Endothelial cell of umbilical vein (primary cell): ENCODE measurements around the gene SPIB. TPM values are rescaled to one million over a fixed set of nuclear protein-coding genes. Genes with fewer than 3 reads are reported as not detected.
A peak's percentile ranks its signal among the peaks of the same experiment; 100 is the strongest.

ENCODE experiments used
- BruUV-seq: library from RNA; stranded (reverse); fragments of 400-500 nt; replicated peaks from 2 replicates; lab custom pipeline; 2021; lab: Mats Ljungman, UMichigan
- CTCF ChIA-PET: fragments of 300-600, 350-600 bp; sonication (Branson Sonifier 250); formaldehyde crosslinking; loops from one replicate; lab custom pipeline; 2021; ENCODE audit warnings: antibody characterized with exemption, inconsistent platforms; lab: Charles Lee
- POLR2A ChIA-PET: fragments of 300-600, 350-600 bp; sonication (Branson Sonifier 250); formaldehyde crosslinking; loops from one replicate; lab custom pipeline; 2021; ENCODE audit warnings: antibody characterized with exemption, inconsistent platforms; lab: Charles Lee
- DNase-seq: peaks from one replicate; pipeline ENCODE4 v3.0.0-alpha.2; 2011; ENCODE audit warnings: low read depth, low spot score
- FAIRE-seq: peaks from 2 replicates; lab custom pipeline; 2011; peaks lifted over from hg19 to GRCh38; lab: Jason Lieb, UNC
- H2AFZ ChIP-seq: 2 replicates; pipeline ENCODE4 v1.6.0; 2012; ENCODE audit warnings: low read depth, low read length, control low read depth, inconsistent platforms
- H3K27ac ChIP-seq: 2 replicates; pipeline ENCODE4 v1.5.1; 2011; ENCODE audit warnings: low read depth, mild to moderate bottlenecking, control low read depth, low read length, moderate library complexity; ENCODE audit not compliant: insufficient read depth
- H3K27me3 ChIP-seq, 2 experiments: 2 replicates each; pipeline versions ENCODE4 v1.6.0 to v1.6.1; 2011; ENCODE audit warnings: low read length in 2 of 2, mixed read lengths in 1 of 2; ENCODE audit not compliant: control insufficient read depth in 2 of 2, insufficient read depth in 2 of 2
- H3K36me3 ChIP-seq, 2 experiments: 2 replicates in 1 of 2; 3 replicates in 1 of 2; pipeline ENCODE4 v1.5.1; 2011; ENCODE audit warnings: low read length in 2 of 2, mild to moderate bottlenecking in 1 of 2, moderate library complexity in 1 of 2; ENCODE audit not compliant: control insufficient read depth in 2 of 2, insufficient read depth in 2 of 2; ENCODE audit errors: extremely low read depth in 1 of 2
- H3K4me1 ChIP-seq: 3 replicates; pipeline ENCODE4 v1.5.1; 2011; ENCODE audit warnings: mild to moderate bottlenecking, low read length; ENCODE audit not compliant: control insufficient read depth, insufficient read depth; ENCODE audit errors: extremely low read depth
- H3K4me2 ChIP-seq: 2 replicates; pipeline ENCODE4 v1.6.1; 2011; ENCODE audit warnings: low read length, control low read depth, mixed read lengths; ENCODE audit not compliant: insufficient read depth
- H3K4me3 ChIP-seq, 3 experiments: fragments of 200-600 bp in 1 of 3; sonication (generic), shearing (Covaris generic) in 1 of 3; replicated peaks in 1 of 3; 2 replicates each; pipeline ENCODE4 v1.5.1; 2011 to 2016; ENCODE audit warnings: control low read depth in 3 of 3, low read length in 3 of 3, mild to moderate bottlenecking in 2 of 3, inconsistent platforms in 1 of 3, low read depth in 1 of 3, moderate library complexity in 1 of 3; ENCODE audit not compliant: insufficient read depth in 1 of 3
- H3K79me2 ChIP-seq: 2 replicates; pipeline ENCODE4 v1.6.0; 2012; ENCODE audit warnings: low read length, inconsistent platforms; ENCODE audit not compliant: control insufficient read depth, insufficient read depth
- H3K9ac ChIP-seq: replicated peaks from 2 replicates; pipeline ENCODE3; 2011; ENCODE audit warnings: low read length, control low read depth; ENCODE audit not compliant: insufficient read depth; ENCODE audit errors: extremely low read depth
- H3K9me1 ChIP-seq: replicated peaks from 3 replicates; pipeline ENCODE4 v1.6.0; 2011; ENCODE audit warnings: mild to moderate bottlenecking, low read length; ENCODE audit not compliant: control insufficient read depth, insufficient read depth; ENCODE audit errors: extremely low read depth
- H3K9me3 ChIP-seq: replicated peaks from 2 replicates; pipeline ENCODE4 v1.5.1; 2012; ENCODE audit warnings: low read length, inconsistent platforms; ENCODE audit not compliant: control insufficient read depth, insufficient read depth
- H4K20me1 ChIP-seq: replicated peaks from 2 replicates; pipeline ENCODE3; 2011; ENCODE audit warnings: mild to moderate bottlenecking, low read length; ENCODE audit not compliant: control insufficient read depth, insufficient read depth; ENCODE audit errors: extremely low read depth
- EZH2 ChIP-seq: IDR thresholded peaks from 2 replicates; pipeline ENCODE4 v1.6.1; 2012; ENCODE audit warnings: borderline replicate concordance, low read depth, mild to moderate bottlenecking, moderate library complexity, low read length, inconsistent platforms; ENCODE audit not compliant: severe bottlenecking
- FOS ChIP-seq: IDR thresholded peaks from 2 replicates; pipeline ENCODE4 v1.6.1; 2011; ENCODE audit warnings: mild to moderate bottlenecking, low read length, moderate library complexity, borderline replicate concordance; ENCODE audit not compliant: insufficient read depth
- GATA2 ChIP-seq: IDR thresholded peaks from 2 replicates; pipeline ENCODE4 v1.7.0; 2011; ENCODE audit warnings: low read depth, mild to moderate bottlenecking, moderate library complexity, mixed read lengths, low read length; ENCODE audit not compliant: insufficient read length, insufficient read depth
- JUN ChIP-seq: IDR thresholded peaks from 2 replicates; pipeline ENCODE4 v1.6.1; 2011; ENCODE audit warnings: borderline replicate concordance, low read depth; ENCODE audit not compliant: insufficient read length, insufficient read depth
- MYC ChIP-seq: IDR thresholded peaks from one replicate; pipeline ENCODE4 v1.6.1; 2011; ENCODE audit warnings: mild to moderate bottlenecking, low read depth, low read length
- POLR2A ChIP-seq: IDR thresholded peaks from 2 replicates; pipeline ENCODE4 v1.6.1; 2012; ENCODE audit warnings: low read depth, mild to moderate bottlenecking, control low read depth, low read length
- POLR2AphosphoS5 ChIP-seq: IDR thresholded peaks from 2 replicates; pipeline ENCODE4 v1.6.1; 2012; ENCODE audit warnings: low read depth, mild to moderate bottlenecking, control low read depth, low read length, moderate library complexity; ENCODE audit not compliant: insufficient read depth
- dilution Hi-C: fragments of 300-500 bp; cut with MboI; formaldehyde crosslinking; loops from one replicate; pipeline ENCODE4 v1.15.0; 2019; ENCODE audit warnings: low sequenced_read_pairs; ENCODE audit not compliant: extremely low pct_ligation_motif_present
- intact Hi-C: fragments of 100-400 bp; cut with micrococcal nuclease; formaldehyde crosslinking; loops from one replicate; pipeline ENCODE4 v1.10.0; 2022
- polyA plus RNA-seq, 4 experiments: library from polyadenylated mRNA; depleted of rRNA in 3 of 4; stranded (reverse) in 3 of 4; unstranded in 1 of 4; fragments of >200 nt; gene quantifications; 2 replicates each; pipeline versions ENCODE4 v1.2.1 to v1.2.3, GENCODE V29; 2011 to 2012; ENCODE audit warnings: missing spikeins in 1 of 4
- total RNA-seq: library from RNA; stranded (reverse); gene quantifications from 2 replicates; pipeline ENCODE4 v1.2.3, GENCODE V29; 2021
- TF ChIP-seq, protein P1 (sequence below): IDR thresholded peaks from 2 replicates; pipeline ENCODE4 v1.6.1; 2011; ENCODE audit not compliant: insufficient read depth, insufficient read length
- TF ChIP-seq, protein P2 (sequence below), 2 donors: IDR thresholded peaks; 1 replicate in 1 of 2; 2 replicates in 1 of 2; pipeline ENCODE4 v1.5.1; 2011; ENCODE audit warnings: low read length in 2 of 2, mild to moderate bottlenecking in 2 of 2, moderate library complexity in 2 of 2, control low read depth in 1 of 2, inconsistent platforms in 1 of 2, low read depth in 1 of 2; ENCODE audit not compliant: insufficient read depth in 1 of 2; ENCODE audit errors: extremely low read depth in 1 of 2

SPIB gene
- total and polyA plus RNA-seq, 2 donors (not counting 3 experiments of a cell fraction or from before 2014, with no cell fraction given): not detected

DNA sequence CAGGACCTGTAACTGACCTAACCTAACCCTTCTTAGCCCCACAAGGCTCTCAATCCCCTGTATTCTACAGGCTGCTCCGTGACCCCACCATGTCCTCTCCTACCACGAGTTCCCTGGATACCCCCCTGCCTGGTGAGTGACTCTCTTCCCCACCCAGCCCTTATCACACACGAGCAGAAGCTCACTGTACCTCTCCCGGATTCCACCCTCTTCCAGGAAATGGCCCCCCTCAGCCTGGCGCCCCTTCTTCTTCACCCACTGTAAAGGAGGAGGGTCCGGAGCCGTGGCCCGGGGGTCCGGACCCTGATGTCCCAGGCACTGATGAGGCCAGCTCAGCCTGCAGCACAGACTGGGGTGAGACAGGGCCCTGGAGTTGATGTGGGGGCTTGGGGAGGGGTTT lies 41.2 kb upstream of the SPIB start:
- FAIRE-seq (no peak), DNase-seq (no peak)
- TF ChIP-seq POLR2A (no peak), GATA2 (no peak), EZH2 (no peak), FOS (no peak), MYC (no peak), JUN (no peak), POLR2AphosphoS5 (no peak)
- TF ChIP-seq, protein P1, sequence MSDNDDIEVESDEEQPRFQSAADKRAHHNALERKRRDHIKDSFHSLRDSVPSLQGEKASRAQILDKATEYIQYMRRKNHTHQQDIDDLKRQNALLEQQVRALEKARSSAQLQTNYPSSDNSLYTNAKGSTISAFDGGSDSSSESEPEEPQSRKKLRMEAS: no peak
- TF ChIP-seq, protein P2, sequence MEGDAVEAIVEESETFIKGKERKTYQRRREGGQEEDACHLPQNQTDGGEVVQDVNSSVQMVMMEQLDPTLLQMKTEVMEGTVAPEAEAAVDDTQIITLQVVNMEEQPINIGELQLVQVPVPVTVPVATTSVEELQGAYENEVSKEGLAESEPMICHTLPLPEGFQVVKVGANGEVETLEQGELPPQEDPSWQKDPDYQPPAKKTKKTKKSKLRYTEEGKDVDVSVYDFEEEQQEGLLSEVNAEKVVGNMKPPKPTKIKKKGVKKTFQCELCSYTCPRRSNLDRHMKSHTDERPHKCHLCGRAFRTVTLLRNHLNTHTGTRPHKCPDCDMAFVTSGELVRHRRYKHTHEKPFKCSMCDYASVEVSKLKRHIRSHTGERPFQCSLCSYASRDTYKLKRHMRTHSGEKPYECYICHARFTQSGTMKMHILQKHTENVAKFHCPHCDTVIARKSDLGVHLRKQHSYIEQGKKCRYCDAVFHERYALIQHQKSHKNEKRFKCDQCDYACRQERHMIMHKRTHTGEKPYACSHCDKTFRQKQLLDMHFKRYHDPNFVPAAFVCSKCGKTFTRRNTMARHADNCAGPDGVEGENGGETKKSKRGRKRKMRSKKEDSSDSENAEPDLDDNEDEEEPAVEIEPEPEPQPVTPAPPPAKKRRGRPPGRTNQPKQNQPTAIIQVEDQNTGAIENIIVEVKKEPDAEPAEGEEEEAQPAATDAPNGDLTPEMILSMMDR (IDR thresholded peaks at IDR 0.05; ENCODE audit: extremely low read depth in 1 of 2, insufficient read depth in 1 of 2, low read depth in 1 of 2, low read length in 2 of 2): no peak
- no peak overlapping the region for H3K9ac ChIP-seq
- no peak overlapping the region for H3K27ac ChIP-seq
- H3K27me3 ChIP-seq: no peaks in the 10 kb centered on the region
- H2AFZ ChIP-seq: no peak overlapping the region
- dilution Hi-C loops: no loop called here
- no peaks in the 10 kb centered on the region for H3K9me3 ChIP-seq
- peaks cover 6 to 34% of the 10 kb centered on the region in 2 experiments for H3K36me3 ChIP-seq
- no peaks in the 10 kb centered on the region for H3K9me1 ChIP-seq
- POLR2A ChIA-PET: no interaction called here
- no peak overlapping the region for H3K4me2 ChIP-seq
- no peak overlapping the region for H3K4me3 ChIP-seq
- H4K20me1 ChIP-seq: no peaks in the 10 kb centered on the region
- H3K79me2 ChIP-seq: peaks cover 1% of the 10 kb centered on the region
- peaks cover 13% of the 10 kb centered on the region for H3K4me1 ChIP-seq
- BruUV-seq: TSS peak; percentile 34
- CTCF ChIA-PET: interaction anchor here (0.8 kb wide), 1 partner anchor 9 kb away, joined by 3 read pairs; no protein-coding TSS in a partner anchor
- intact Hi-C loops: loop anchor here (2.0 kb wide), 3 partner anchors 53 to 347 kb away; partner anchors contain the start of gene JOSD2
